GM21723 (cell line): ENCODE data around the gene RALGAPA1.
A peak's percentile ranks its signal among the peaks of the same experiment; 100 is the strongest.
"Not testable (repeated sequence)": the region's sequence is repeated elsewhere in the genome, so short reads cannot be mapped to it uniquely, and the experiment has no call there.

Experiments
- ATAC-seq: cut with Tn5 transposase; IDR thresholded peaks from one replicate; pipeline ENCODE4 v1.9.1; 2021; ENCODE audit warnings: mild to moderate bottlenecking, moderate library complexity; ENCODE audit not compliant: unreplicated experiment

RALGAPA1 gene

GRCh38 chr14:35808638-35809563 is at the start of gene RALGAPA1:
Gene RALGAPA1 (minus strand): TSS chr14:35809295. CDS start chr14:35808835, 460 bp downstream.
- peak; percentile 97 for ATAC-seq

GRCh38 chr14:35858521-35859209 is 49.6 kb upstream of the RALGAPA1 start:
- no peak for ATAC-seq

- peak; percentile 96 for ATAC-seq
These were observed 46.9 kb upstream of the RALGAPA1 start for GRCh38 chr14:35855876-35856481.

GRCh38 chr14:35854696-35855270 is 45.7 kb upstream of the RALGAPA1 start:
- ATAC-seq = no peak

- ATAC-seq = no peak
These were observed 44.1 kb upstream of the RALGAPA1 start for GRCh38 chr14:35853225-35853624.

GRCh38 chr14:35851823-35852222 is 42.7 kb upstream of the RALGAPA1 start:
- no peak for ATAC-seq

- ATAC-seq = no peak
These were observed 40.0 kb upstream of the RALGAPA1 start for GRCh38 chr14:35849122-35849521.

- ATAC-seq = no peak
These were observed 38.5 kb upstream of the RALGAPA1 start for GRCh38 chr14:35847636-35848035.

GRCh38 chr14:35844494-35844893 is 35.4 kb upstream of the RALGAPA1 start:
- ATAC-seq = no peak

GRCh38 chr14:35842245-35842644 is 33.1 kb upstream of the RALGAPA1 start:
- not testable (repeated sequence) for ATAC-seq

GRCh38 chr14:35841704-35842103 is 32.6 kb upstream of the RALGAPA1 start:
- not testable (repeated sequence) for ATAC-seq

- ATAC-seq = no peak
These were observed 26.3 kb upstream of the RALGAPA1 start for GRCh38 chr14:35835208-35835982.

- ATAC-seq = no peak
These were observed 20.4 kb upstream of the RALGAPA1 start for GRCh38 chr14:35829449-35829848.

GRCh38 chr14:35827678-35828472 is 18.8 kb upstream of the RALGAPA1 start:
- no peak for ATAC-seq

- no peak for ATAC-seq
These were observed 17.9 kb upstream of the RALGAPA1 start for GRCh38 chr14:35826952-35827416.

GRCh38 chr14:35826218-35826951 is 17.3 kb upstream of the RALGAPA1 start, which contains the start of gene BRMS1L:
Gene BRMS1L (plus strand): TSS chr14:35826338. CDS start chr14:35826517, 179 bp downstream.
- ATAC-seq = peak; percentile 96

- no peak for ATAC-seq
These were observed 16.8 kb upstream of the RALGAPA1 start for GRCh38 chr14:35825968-35826217.

GRCh38 chr14:35824446-35825165 is 15.5 kb upstream of the RALGAPA1 start:
- ATAC-seq = not testable (repeated sequence)
